ENCODE measurements around the gene AMPD3.
"Not testable (repeated sequence)": the region's sequence is repeated elsewhere in the genome, so short reads cannot be mapped to it uniquely, and the experiment has no call there.

The AMPD3 gene

DNA sequence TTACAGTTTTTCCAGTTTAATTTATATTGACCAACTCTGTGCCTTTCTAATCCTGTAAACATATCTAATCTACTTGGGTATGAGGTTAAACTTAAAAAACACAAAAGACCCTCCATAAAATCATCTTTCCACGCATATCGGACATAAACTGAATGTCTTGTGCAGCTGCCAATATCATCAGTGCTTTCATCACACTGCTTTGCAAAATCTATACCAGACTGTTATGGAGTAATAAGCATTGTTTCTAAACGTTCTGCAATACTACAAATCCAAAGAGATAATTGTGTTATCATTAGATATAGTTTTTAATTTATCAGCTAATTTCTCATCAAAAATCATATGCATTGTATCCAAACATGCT, 36.1 kb upstream of the AMPD3 start:
- TF ChIP-seq, protein P1, sequence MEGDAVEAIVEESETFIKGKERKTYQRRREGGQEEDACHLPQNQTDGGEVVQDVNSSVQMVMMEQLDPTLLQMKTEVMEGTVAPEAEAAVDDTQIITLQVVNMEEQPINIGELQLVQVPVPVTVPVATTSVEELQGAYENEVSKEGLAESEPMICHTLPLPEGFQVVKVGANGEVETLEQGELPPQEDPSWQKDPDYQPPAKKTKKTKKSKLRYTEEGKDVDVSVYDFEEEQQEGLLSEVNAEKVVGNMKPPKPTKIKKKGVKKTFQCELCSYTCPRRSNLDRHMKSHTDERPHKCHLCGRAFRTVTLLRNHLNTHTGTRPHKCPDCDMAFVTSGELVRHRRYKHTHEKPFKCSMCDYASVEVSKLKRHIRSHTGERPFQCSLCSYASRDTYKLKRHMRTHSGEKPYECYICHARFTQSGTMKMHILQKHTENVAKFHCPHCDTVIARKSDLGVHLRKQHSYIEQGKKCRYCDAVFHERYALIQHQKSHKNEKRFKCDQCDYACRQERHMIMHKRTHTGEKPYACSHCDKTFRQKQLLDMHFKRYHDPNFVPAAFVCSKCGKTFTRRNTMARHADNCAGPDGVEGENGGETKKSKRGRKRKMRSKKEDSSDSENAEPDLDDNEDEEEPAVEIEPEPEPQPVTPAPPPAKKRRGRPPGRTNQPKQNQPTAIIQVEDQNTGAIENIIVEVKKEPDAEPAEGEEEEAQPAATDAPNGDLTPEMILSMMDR (IDR thresholded peaks at IDR 0.05; ENCODE audit: control insufficient read depth, extremely low read depth, insufficient read depth), result no peak
- no peak overlapping the region for H3K4me3 ChIP-seq (ENCODE audit: low read depth, low read length)
- no peak for DNase-seq (ENCODE audit: low read depth)

DNA sequence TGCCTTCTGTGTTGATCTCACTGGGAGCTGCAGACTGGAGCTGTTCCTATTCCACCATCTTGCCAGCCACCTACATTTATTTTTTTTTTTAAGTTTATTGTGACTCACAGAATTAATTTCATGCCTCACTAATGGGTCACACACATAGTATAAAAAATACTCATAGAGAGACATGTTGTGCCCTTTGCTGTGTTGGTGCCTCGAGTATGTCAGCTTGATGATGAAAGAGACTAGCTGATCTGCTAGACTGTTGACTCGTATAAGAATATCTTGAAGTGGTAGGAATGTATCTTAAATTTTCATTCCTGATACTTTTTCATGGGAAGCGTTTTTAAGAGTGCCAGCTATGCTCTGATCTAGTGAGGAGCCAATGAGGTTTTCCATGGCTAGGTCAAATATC, 28.6 kb upstream of the AMPD3 start:
- H3K4me3 ChIP-seq (ENCODE audit: low read depth, low read length), result no peak overlapping the region
- DNase-seq (ENCODE audit: low read depth), result no peak
- TF ChIP-seq, protein P1 (IDR thresholded peaks at IDR 0.05; ENCODE audit: control insufficient read depth, extremely low read depth, insufficient read depth), result no peak

DNA sequence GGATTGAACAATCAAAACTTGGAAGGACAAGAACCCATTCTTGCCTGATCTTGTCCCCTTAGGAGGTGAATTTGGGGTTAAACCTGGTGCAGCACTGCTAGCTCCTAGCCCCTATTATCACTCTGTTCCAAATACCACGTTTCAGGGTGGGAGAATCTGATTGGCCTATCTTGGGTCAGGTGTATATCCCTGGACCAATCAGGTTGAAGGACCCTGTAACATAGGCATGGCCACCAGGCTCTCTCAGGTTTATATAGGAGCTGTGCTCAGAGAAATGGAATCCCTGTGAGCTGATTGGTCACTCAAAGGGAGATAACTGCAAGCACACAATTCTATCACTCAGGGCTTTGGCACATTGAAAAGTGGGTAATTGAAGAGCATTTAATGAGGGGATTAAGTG, 26.6 kb upstream of the AMPD3 start:
- no peak overlapping the region for H3K4me3 ChIP-seq (ENCODE audit: low read depth, low read length)
- no peak for DNase-seq (ENCODE audit: low read depth)
- TF ChIP-seq, protein P1 (IDR thresholded peaks at IDR 0.05; ENCODE audit: control insufficient read depth, extremely low read depth, insufficient read depth), result no peak

DNA sequence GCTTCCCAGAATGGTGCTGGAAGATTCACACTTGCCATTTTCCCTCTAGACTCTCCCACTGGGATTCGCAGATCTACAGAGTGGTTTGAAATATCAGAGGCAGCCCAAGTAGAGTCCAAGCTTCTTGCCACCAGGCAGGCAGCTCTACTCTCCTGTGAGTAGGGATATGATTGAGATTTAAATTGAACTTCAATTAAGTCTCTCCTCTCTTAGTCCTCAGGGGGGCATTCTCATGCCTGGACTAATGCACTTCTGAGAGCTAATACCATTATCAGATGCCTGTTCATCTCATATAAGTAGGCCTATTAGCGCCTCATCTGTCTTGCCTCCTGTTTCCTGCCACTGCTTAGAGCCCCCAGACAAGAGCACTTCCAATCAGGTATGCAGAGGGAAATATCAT, 25.5 kb upstream of the AMPD3 start:
- DNase-seq (ENCODE audit: low read depth), result no peak
- TF ChIP-seq, protein P1 (IDR thresholded peaks at IDR 0.05; ENCODE audit: control insufficient read depth, extremely low read depth, insufficient read depth), result no peak

DNA sequence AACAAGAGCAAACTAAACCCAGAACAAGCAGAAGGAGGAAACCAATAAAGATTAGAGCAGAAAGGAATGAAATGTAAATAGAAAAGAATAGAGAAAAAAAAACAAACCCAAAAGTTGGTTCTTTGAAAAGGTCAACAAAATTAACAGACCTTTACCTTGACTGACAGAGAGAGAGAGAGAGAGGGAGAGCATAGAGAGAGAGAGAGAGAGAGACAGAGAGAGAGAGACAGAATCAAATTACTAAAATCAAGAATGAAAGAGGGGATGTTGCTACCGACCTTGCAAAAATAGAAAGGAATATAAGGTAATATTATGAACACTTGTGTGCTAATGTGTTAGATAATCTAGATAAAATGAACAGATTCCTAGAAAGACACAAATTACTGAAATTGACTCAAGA, 22.6 kb upstream of the AMPD3 start:
- TF ChIP-seq, protein P1 (IDR thresholded peaks at IDR 0.05; ENCODE audit: control insufficient read depth, extremely low read depth, insufficient read depth), result no peak
- H3K4me3 ChIP-seq (ENCODE audit: low read depth, low read length), result no peak overlapping the region
- no peak for DNase-seq (ENCODE audit: low read depth)

More for the DNA sequence above, 25.5 kb upstream of the AMPD3 start:
- H3K4me3 ChIP-seq (ENCODE audit: low read depth, low read length), result no peak overlapping the region

DNA sequence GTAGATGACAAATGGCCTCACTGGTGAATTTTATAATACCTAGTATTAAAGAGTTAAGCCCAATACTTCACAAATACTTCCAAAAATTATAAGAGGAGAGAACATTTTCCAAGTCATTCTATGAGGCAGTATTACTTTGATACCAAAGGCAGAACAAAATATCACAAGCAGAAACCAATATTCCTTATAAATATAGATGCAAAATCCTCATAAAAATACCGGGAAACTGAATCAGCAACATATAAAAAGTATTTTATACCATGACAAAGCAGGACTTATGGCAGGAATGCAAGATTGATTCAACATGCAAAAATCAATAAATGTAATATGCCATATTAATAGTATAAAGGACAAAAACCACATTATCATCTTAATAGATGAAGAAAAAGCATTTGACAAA, 22.1 kb upstream of the AMPD3 start:
- no peak overlapping the region for H3K4me3 ChIP-seq (ENCODE audit: low read depth, low read length)
- DNase-seq (ENCODE audit: low read depth), result no peak
- TF ChIP-seq, protein P1 (IDR thresholded peaks at IDR 0.05; ENCODE audit: control insufficient read depth, extremely low read depth, insufficient read depth), result no peak

DNA sequence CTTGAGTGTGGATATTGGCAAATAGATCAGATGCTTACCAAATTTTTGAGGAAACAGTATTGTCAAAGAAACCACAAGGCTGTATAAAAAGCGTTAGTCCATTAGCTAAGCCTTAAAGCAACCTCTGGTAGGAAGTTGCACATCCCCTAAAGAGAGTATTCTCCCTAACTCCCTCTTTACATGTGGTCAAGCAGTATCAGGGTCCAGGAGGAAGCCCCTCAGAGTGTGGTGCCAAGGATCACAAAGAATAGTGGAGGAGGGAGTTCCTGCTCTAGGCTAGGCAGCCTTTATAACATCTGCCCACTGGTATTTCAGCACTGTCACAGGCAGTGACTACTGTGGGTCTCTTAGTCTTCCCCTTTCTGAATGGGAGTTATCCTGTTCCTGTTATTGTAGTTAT, 18.8 kb upstream of the AMPD3 start:
- H3K4me3 ChIP-seq (ENCODE audit: low read depth, low read length), result no peak overlapping the region
- TF ChIP-seq, protein P1 (IDR thresholded peaks at IDR 0.05; ENCODE audit: control insufficient read depth, extremely low read depth, insufficient read depth), result no peak
- no peak for DNase-seq (ENCODE audit: low read depth)

DNA sequence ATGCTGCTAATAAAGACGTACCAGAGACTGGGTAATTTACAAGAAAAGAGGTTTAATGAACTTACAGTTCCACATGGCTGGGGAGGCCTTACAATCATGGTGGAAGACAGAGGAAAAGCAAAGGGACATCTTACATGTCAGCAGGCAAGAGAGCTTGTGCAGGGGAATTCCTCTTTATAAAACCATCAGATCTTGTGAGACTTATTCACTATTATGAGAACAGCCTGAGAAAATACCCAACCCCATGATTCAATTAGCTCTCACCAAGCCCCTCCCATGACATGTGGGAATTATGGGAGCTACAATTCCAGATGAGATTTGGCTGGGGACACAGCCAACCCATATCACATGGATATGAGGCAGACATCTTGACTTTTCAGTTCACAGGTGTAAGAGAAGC, 18.4 kb upstream of the AMPD3 start:
- not testable (repeated sequence) for DNase-seq (ENCODE audit: low read depth)

More for the DNA sequence above, 18.4 kb upstream of the AMPD3 start:
- not testable (repeated sequence) for H3K4me3 ChIP-seq (ENCODE audit: low read depth, low read length)
